Endothelial cell of umbilical vein (primary cell): ENCODE data around the gene RASIP1. TPM values are rescaled to one million over a fixed set of nuclear protein-coding genes. Genes with fewer than 3 reads are reported as not detected.

Experiments used
- BruUV-seq: library from RNA; stranded (reverse); fragments of 400-500 nt; replicated peaks from 2 replicates; lab custom pipeline; 2021; lab: Mats Ljungman, UMichigan
- CTCF ChIA-PET: fragments of 300-600, 350-600 bp; sonication (Branson Sonifier 250); formaldehyde crosslinking; loops from one replicate; lab custom pipeline; 2021; ENCODE audit warnings: antibody characterized with exemption, inconsistent platforms; lab: Charles Lee
- POLR2A ChIA-PET: fragments of 300-600, 350-600 bp; sonication (Branson Sonifier 250); formaldehyde crosslinking; loops from one replicate; lab custom pipeline; 2021; ENCODE audit warnings: antibody characterized with exemption, inconsistent platforms; lab: Charles Lee
- DNase-seq: peaks from one replicate; pipeline ENCODE4 v3.0.0-alpha.2; 2011; ENCODE audit warnings: low read depth, low spot score
- FAIRE-seq: peaks from 2 replicates; lab custom pipeline; 2011; peaks lifted over from hg19 to GRCh38; lab: Jason Lieb, UNC
- H2AFZ ChIP-seq: 2 replicates; pipeline ENCODE4 v1.6.0; 2012; ENCODE audit warnings: low read depth, low read length, control low read depth, inconsistent platforms
- H3K27ac ChIP-seq: 2 replicates; pipeline ENCODE4 v1.5.1; 2011; ENCODE audit warnings: low read depth, mild to moderate bottlenecking, control low read depth, low read length, moderate library complexity; ENCODE audit not compliant: insufficient read depth
- H3K27me3 ChIP-seq, 2 experiments: 2 replicates each; pipeline versions ENCODE4 v1.6.0 to v1.6.1; 2011; ENCODE audit warnings: low read length in 2 of 2, mixed read lengths in 1 of 2; ENCODE audit not compliant: control insufficient read depth in 2 of 2, insufficient read depth in 2 of 2
- H3K36me3 ChIP-seq, 2 experiments: 2 replicates in 1 of 2; 3 replicates in 1 of 2; pipeline ENCODE4 v1.5.1; 2011; ENCODE audit warnings: low read length in 2 of 2, mild to moderate bottlenecking in 1 of 2, moderate library complexity in 1 of 2; ENCODE audit not compliant: control insufficient read depth in 2 of 2, insufficient read depth in 2 of 2; ENCODE audit errors: extremely low read depth in 1 of 2
- H3K4me1 ChIP-seq: 3 replicates; pipeline ENCODE4 v1.5.1; 2011; ENCODE audit warnings: mild to moderate bottlenecking, low read length; ENCODE audit not compliant: control insufficient read depth, insufficient read depth; ENCODE audit errors: extremely low read depth
- H3K4me2 ChIP-seq: 2 replicates; pipeline ENCODE4 v1.6.1; 2011; ENCODE audit warnings: low read length, control low read depth, mixed read lengths; ENCODE audit not compliant: insufficient read depth
- H3K4me3 ChIP-seq, 3 experiments: fragments of 200-600 bp in 1 of 3; sonication (generic), shearing (Covaris generic) in 1 of 3; replicated peaks in 1 of 3; 2 replicates each; pipeline ENCODE4 v1.5.1; 2011 to 2016; ENCODE audit warnings: control low read depth in 3 of 3, low read length in 3 of 3, mild to moderate bottlenecking in 2 of 3, inconsistent platforms in 1 of 3, low read depth in 1 of 3, moderate library complexity in 1 of 3; ENCODE audit not compliant: insufficient read depth in 1 of 3
- H3K79me2 ChIP-seq: 2 replicates; pipeline ENCODE4 v1.6.0; 2012; ENCODE audit warnings: low read length, inconsistent platforms; ENCODE audit not compliant: control insufficient read depth, insufficient read depth
- H3K9ac ChIP-seq: replicated peaks from 2 replicates; pipeline ENCODE3; 2011; ENCODE audit warnings: low read length, control low read depth; ENCODE audit not compliant: insufficient read depth; ENCODE audit errors: extremely low read depth
- H3K9me1 ChIP-seq: replicated peaks from 3 replicates; pipeline ENCODE4 v1.6.0; 2011; ENCODE audit warnings: mild to moderate bottlenecking, low read length; ENCODE audit not compliant: control insufficient read depth, insufficient read depth; ENCODE audit errors: extremely low read depth
- H3K9me3 ChIP-seq: replicated peaks from 2 replicates; pipeline ENCODE4 v1.5.1; 2012; ENCODE audit warnings: low read length, inconsistent platforms; ENCODE audit not compliant: control insufficient read depth, insufficient read depth
- H4K20me1 ChIP-seq: replicated peaks from 2 replicates; pipeline ENCODE3; 2011; ENCODE audit warnings: mild to moderate bottlenecking, low read length; ENCODE audit not compliant: control insufficient read depth, insufficient read depth; ENCODE audit errors: extremely low read depth
- CTCF ChIP-seq, 2 donors: IDR thresholded peaks; 1 replicate in 1 of 2; 2 replicates in 1 of 2; pipeline ENCODE4 v1.5.1; 2011; ENCODE audit warnings: low read length in 2 of 2, mild to moderate bottlenecking in 2 of 2, moderate library complexity in 2 of 2, control low read depth in 1 of 2, inconsistent platforms in 1 of 2, low read depth in 1 of 2; ENCODE audit not compliant: insufficient read depth in 1 of 2; ENCODE audit errors: extremely low read depth in 1 of 2
- EZH2 ChIP-seq: IDR thresholded peaks from 2 replicates; pipeline ENCODE4 v1.6.1; 2012; ENCODE audit warnings: borderline replicate concordance, low read depth, mild to moderate bottlenecking, moderate library complexity, low read length, inconsistent platforms; ENCODE audit not compliant: severe bottlenecking
- FOS ChIP-seq: IDR thresholded peaks from 2 replicates; pipeline ENCODE4 v1.6.1; 2011; ENCODE audit warnings: mild to moderate bottlenecking, low read length, moderate library complexity, borderline replicate concordance; ENCODE audit not compliant: insufficient read depth
- GATA2 ChIP-seq: IDR thresholded peaks from 2 replicates; pipeline ENCODE4 v1.7.0; 2011; ENCODE audit warnings: low read depth, mild to moderate bottlenecking, moderate library complexity, mixed read lengths, low read length; ENCODE audit not compliant: insufficient read length, insufficient read depth
- JUN ChIP-seq: IDR thresholded peaks from 2 replicates; pipeline ENCODE4 v1.6.1; 2011; ENCODE audit warnings: borderline replicate concordance, low read depth; ENCODE audit not compliant: insufficient read length, insufficient read depth
- MYC ChIP-seq: IDR thresholded peaks from one replicate; pipeline ENCODE4 v1.6.1; 2011; ENCODE audit warnings: mild to moderate bottlenecking, low read depth, low read length
- POLR2A ChIP-seq: IDR thresholded peaks from 2 replicates; pipeline ENCODE4 v1.6.1; 2012; ENCODE audit warnings: low read depth, mild to moderate bottlenecking, control low read depth, low read length
- POLR2AphosphoS5 ChIP-seq: IDR thresholded peaks from 2 replicates; pipeline ENCODE4 v1.6.1; 2012; ENCODE audit warnings: low read depth, mild to moderate bottlenecking, control low read depth, low read length, moderate library complexity; ENCODE audit not compliant: insufficient read depth
- dilution Hi-C: fragments of 300-500 bp; cut with MboI; formaldehyde crosslinking; loops from one replicate; pipeline ENCODE4 v1.15.0; 2019; ENCODE audit warnings: low sequenced_read_pairs; ENCODE audit not compliant: extremely low pct_ligation_motif_present
- intact Hi-C: fragments of 100-400 bp; cut with micrococcal nuclease; formaldehyde crosslinking; loops from one replicate; pipeline ENCODE4 v1.10.0; 2022
- polyA plus RNA-seq, 4 experiments: library from polyadenylated mRNA; depleted of rRNA in 3 of 4; stranded (reverse) in 3 of 4; unstranded in 1 of 4; fragments of >200 nt; gene quantifications; 2 replicates each; pipeline versions ENCODE4 v1.2.1 to v1.2.3, GENCODE V29; 2011 to 2012; ENCODE audit warnings: missing spikeins in 1 of 4
- total RNA-seq: library from RNA; stranded (reverse); gene quantifications from 2 replicates; pipeline ENCODE4 v1.2.3, GENCODE V29; 2021
- TF ChIP-seq, protein P1 (sequence below): IDR thresholded peaks from 2 replicates; pipeline ENCODE4 v1.6.1; 2011; ENCODE audit not compliant: insufficient read depth, insufficient read length

Gene RASIP1
- total and polyA plus RNA-seq, 2 donors (not counting 3 experiments of a cell fraction or from before 2014, with no cell fraction given), result 66.2 to 82.1 TPM

DNA sequence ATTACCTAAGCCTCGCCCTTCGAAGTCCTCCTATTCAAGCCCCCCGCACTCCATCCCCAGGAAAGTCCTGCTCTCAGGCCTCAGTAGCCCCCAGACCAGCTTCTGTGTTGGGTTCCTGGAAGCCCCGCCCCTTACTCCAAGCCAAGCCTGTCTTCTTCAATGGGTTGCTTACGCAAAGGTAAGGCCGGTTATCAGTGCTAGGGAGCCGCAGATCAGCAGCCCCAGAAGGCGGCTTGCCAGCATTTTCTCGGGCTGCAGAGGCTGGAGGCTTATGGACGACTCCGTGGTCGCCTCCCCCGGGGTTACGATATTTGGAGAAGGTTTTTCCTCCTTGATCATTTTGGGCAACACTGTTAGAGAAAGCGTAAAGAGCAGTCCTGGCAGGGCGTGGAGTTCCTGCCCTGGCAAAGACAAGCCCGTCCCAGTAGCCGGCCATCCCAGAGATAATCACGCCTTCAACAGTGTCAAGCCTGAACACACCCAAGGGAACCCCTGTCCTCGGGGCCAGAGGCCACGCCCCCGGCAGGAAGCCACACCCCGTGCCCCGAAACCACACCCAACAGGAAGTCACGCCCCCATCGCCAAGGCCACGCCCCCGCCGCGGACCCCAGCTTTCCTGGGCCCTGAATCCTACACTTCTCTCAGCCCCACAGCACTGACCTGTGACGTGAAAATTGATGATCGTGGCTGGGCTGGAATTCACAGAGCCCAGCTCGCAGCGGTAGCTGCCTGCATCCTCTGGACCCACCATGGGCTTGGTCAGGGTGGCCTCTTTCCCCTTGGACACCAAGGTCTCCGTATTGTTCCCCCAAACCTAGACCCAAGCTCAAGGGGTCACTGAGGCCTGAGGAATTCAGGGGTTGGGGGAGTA lies 954 bp upstream of the RASIP1 start:
- H2AFZ ChIP-seq, result peak overlapping the region; percentile 35
- dilution Hi-C loops (no loop called here), intact Hi-C loops (loop anchor here (2.0 kb wide), 2 partner anchors 39 to 71 kb away; no protein-coding TSS in a partner anchor)
- no peaks in the 10 kb centered on the region for H3K36me3 ChIP-seq
- H3K9me1 ChIP-seq, result no peaks in the 10 kb centered on the region
- H3K9ac ChIP-seq, result peak overlapping the region; percentile 27
- peaks cover 6% of the 10 kb centered on the region for H4K20me1 ChIP-seq
- POLR2A ChIA-PET, result interaction anchor here (1.2 kb wide), 1 partner anchor 16 kb away, joined by 3 read pairs; no protein-coding TSS in a partner anchor
- FAIRE-seq (peak; percentile 90), DNase-seq (peak; percentile 29)
- H3K79me2 ChIP-seq, result peaks cover 34% of the 10 kb centered on the region
- no peaks in the 10 kb centered on the region for H3K27me3 ChIP-seq
- no peak for TF ChIP-seq JUN
- TF ChIP-seq POLR2AphosphoS5, result peak; percentile 33
- H3K27ac ChIP-seq, result peak overlapping the region; percentile 50
- peaks cover 25% of the 10 kb centered on the region for H3K4me1 ChIP-seq
- no peaks in the 10 kb centered on the region for H3K9me3 ChIP-seq
- H3K4me3 ChIP-seq, result peak overlapping the region in 1 of 3 experiments; percentile 53
- BruUV-seq, result no TSS peak
- H3K4me2 ChIP-seq, result peak overlapping the region; percentile 31
- CTCF ChIA-PET, result interaction anchor here (1.6 kb wide), 1 partner anchor 47 kb away, joined by 3 read pairs; no protein-coding TSS in a partner anchor

- Histone ChIP-seq H3K27me3 (no peaks in the 10 kb centered on the region), H3K4me1 (peaks cover 24% of the 10 kb centered on the region), H3K9me1 (no peaks in the 10 kb centered on the region), H4K20me1 (peaks cover 6% of the 10 kb centered on the region), H3K9ac (peak overlapping the region; percentile 27), H3K36me3 (peaks cover 3 to 5% of the 10 kb centered on the region in 2 experiments), H3K27ac (peak overlapping the region; percentile 50), H3K9me3 (no peaks in the 10 kb centered on the region), H2AFZ (no peak overlapping the region), H3K79me2 (peaks cover 42% of the 10 kb centered on the region), H3K4me3 (peak overlapping the region; percentile 53 to 80 (median 77)), H3K4me2 (peak overlapping the region; percentile 66)
- ChIA-PET CTCF (interaction anchor here (0.7 to 3.5 kb wide), 24 partner anchors 12 to 231 kb away, joined by 3 to 54 read pairs (median 5); partner anchors contain the start of gene FUT1), POLR2A (interaction anchor here (0.6 to 1.0 kb wide), 2 partner anchors 43 to 74 kb away, joined by 3 to 5 read pairs; no protein-coding TSS in a partner anchor)
- intact Hi-C loops, result loop anchor here (1.0 to 5.0 kb wide), 5 partner anchors 25 to 98 kb away; partner anchors contain the start of genes CA11 and HSD17B14
- FAIRE-seq (no peak), DNase-seq (peak; percentile 26)
- dilution Hi-C loops, result no loop called here
- TF ChIP-seq POLR2A (no peak), EZH2 (no peak), JUN (no peak), MYC (no peak), POLR2AphosphoS5 (no peak), CTCF (IDR thresholded peaks at IDR 0.05; ENCODE audit: extremely low read depth in 1 of 2, insufficient read depth in 1 of 2, low read depth in 1 of 2, low read length in 2 of 2) (no peak), GATA2 (no peak), FOS (no peak)
- TF ChIP-seq, protein P1, sequence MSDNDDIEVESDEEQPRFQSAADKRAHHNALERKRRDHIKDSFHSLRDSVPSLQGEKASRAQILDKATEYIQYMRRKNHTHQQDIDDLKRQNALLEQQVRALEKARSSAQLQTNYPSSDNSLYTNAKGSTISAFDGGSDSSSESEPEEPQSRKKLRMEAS, result no peak
- no TSS peak for BruUV-seq
Observed at GRCh38 chr19:48739404-48740163, 826 bp downstream of the RASIP1 start.
